Measurements from ENCODE around the gene RHBDD2. TPM values are rescaled to one million over a fixed set of nuclear protein-coding genes. Genes with fewer than 3 reads are reported as not detected.

RHBDD2 gene
- total and polyA plus RNA-seq, 2 experiments from 2014 or later = 28.1 to 62.2 TPM

GRCh38 chr7:75922966-75923603, 44.3 kb downstream of the RHBDD2 start:
- in situ Hi-C loops (cut with MboI) = no loop called here
- Histone ChIP-seq H3K27ac (no peak overlapping the region), H3K79me2 (ENCODE audit: insufficient read depth) (peaks cover 96% of the 10 kb centered on the region), H3K9me3 (ENCODE audit: low read depth) (no peaks in the 10 kb centered on the region), H3K4me3 (no peak overlapping the region), H3K27me3 (replicated peaks; ENCODE audit: insufficient read depth) (no peaks in the 10 kb centered on the region), H3K9me2 (ENCODE audit: insufficient read depth) (no peaks in the 10 kb centered on the region), H2AFZ (no peak overlapping the region), H3K4me1 (ENCODE audit: insufficient read depth) (no peaks in the 10 kb centered on the region), H3K4me2 (ENCODE audit: unreplicated experiment) (no peak overlapping the region), H4K20me1 (ENCODE audit: insufficient read depth) (no peaks in the 10 kb centered on the region), H3K36me3 (ENCODE audit: low read depth) (no peaks in the 10 kb centered on the region), H3K9ac (no peak overlapping the region), H3F3A (ENCODE audit: insufficient read depth) (no peaks in the 10 kb centered on the region)
- TF ChIP-seq EZH2phosphoT487 (IDR thresholded peaks at IDR 0.05; ENCODE audit: insufficient read depth, low read depth) (no peak), EZH2 (IDR thresholded peaks at IDR 0.05; ENCODE audit: insufficient read depth, poor library complexity, severe bottlenecking) (no peak)
- 90 to 91% methylated on average over 9 of the region's 9 CpGs for WGBS, 2 experiments (ENCODE audit: low coverage in 1 of 2, low lambda C conversion rate in 2 of 2, missing lambda C conversion rate in 2 of 2)
- no peak for DNase-seq

- TF ChIP-seq EZH2 (IDR thresholded peaks at IDR 0.05; ENCODE audit: insufficient read depth, poor library complexity, severe bottlenecking) = no peak
- no peak for TF ChIP-seq EZH2phosphoT487 (IDR thresholded peaks at IDR 0.05; ENCODE audit: insufficient read depth, low read depth)
- Histone ChIP-seq H3K4me3 (no peak overlapping the region), H3K4me1 (ENCODE audit: insufficient read depth) (no peaks in the 10 kb centered on the region), H3K27me3 (replicated peaks; ENCODE audit: insufficient read depth) (no peaks in the 10 kb centered on the region), H3K27ac (no peak overlapping the region), H3K9me3 (ENCODE audit: low read depth) (no peaks in the 10 kb centered on the region), H2AFZ (no peak overlapping the region), H3K4me2 (ENCODE audit: unreplicated experiment) (no peak overlapping the region), H3F3A (ENCODE audit: insufficient read depth) (no peaks in the 10 kb centered on the region), H3K9ac (no peak overlapping the region), H3K36me3 (ENCODE audit: low read depth) (no peaks in the 10 kb centered on the region), H3K79me2 (ENCODE audit: insufficient read depth) (peaks cover 91% of the 10 kb centered on the region), H3K9me2 (ENCODE audit: insufficient read depth) (no peaks in the 10 kb centered on the region), H4K20me1 (ENCODE audit: insufficient read depth) (no peaks in the 10 kb centered on the region)
- no peak for DNase-seq
- in situ Hi-C loops (cut with MboI) = no loop called here
- 93% methylated on average over 2 of the region's 2 CpGs for WGBS, 2 experiments (ENCODE audit: low coverage in 1 of 2, low lambda C conversion rate in 2 of 2, missing lambda C conversion rate in 2 of 2)
These were observed 45.4 kb downstream of the RHBDD2 start for GRCh38 chr7:75924256-75924655.

- no peaks in the 10 kb centered on the region for H4K20me1 ChIP-seq (ENCODE audit: insufficient read depth)
- peaks cover 90% of the 10 kb centered on the region for H3K79me2 ChIP-seq (ENCODE audit: insufficient read depth)
These were observed 46.1 kb downstream of the RHBDD2 start for GRCh38 chr7:75924889-75925288.

GRCh38 chr7:75925717-75926435, 47.0 kb downstream of the RHBDD2 start:
- no peaks in the 10 kb centered on the region for H3K27me3 ChIP-seq (replicated peaks; ENCODE audit: insufficient read depth)
- H2AFZ ChIP-seq = no peak overlapping the region
- no peak overlapping the region for H3K9ac ChIP-seq
- TF ChIP-seq EZH2 (IDR thresholded peaks at IDR 0.05; ENCODE audit: insufficient read depth, poor library complexity, severe bottlenecking) (no peak), EZH2phosphoT487 (IDR thresholded peaks at IDR 0.05; ENCODE audit: insufficient read depth, low read depth) (no peak)
- H3K9me3 ChIP-seq (ENCODE audit: low read depth) = no peaks in the 10 kb centered on the region
- H3K79me2 ChIP-seq (ENCODE audit: insufficient read depth) = peaks cover 87% of the 10 kb centered on the region
- H4K20me1 ChIP-seq (ENCODE audit: insufficient read depth) = no peaks in the 10 kb centered on the region
- no peak for DNase-seq
- no peak overlapping the region for H3K27ac ChIP-seq
- in situ Hi-C loops (cut with MboI) = no loop called here
- no peaks in the 10 kb centered on the region for H3F3A ChIP-seq (ENCODE audit: insufficient read depth)
- H3K4me3 ChIP-seq = no peak overlapping the region
- no peaks in the 10 kb centered on the region for H3K4me1 ChIP-seq (ENCODE audit: insufficient read depth)
- WGBS, 2 experiments (ENCODE audit: low coverage in 1 of 2, low lambda C conversion rate in 2 of 2, missing lambda C conversion rate in 2 of 2) = 64 to 69% methylated on average over 10 of the region's 10 CpGs
- no peaks in the 10 kb centered on the region for H3K9me2 ChIP-seq (ENCODE audit: insufficient read depth)
- no peak overlapping the region for H3K4me2 ChIP-seq (ENCODE audit: unreplicated experiment)
- H3K36me3 ChIP-seq (ENCODE audit: low read depth) = no peaks in the 10 kb centered on the region

More at GRCh38 chr7:75924889-75925288, 46.1 kb downstream of the RHBDD2 start:
- no peak overlapping the region for H3K9ac ChIP-seq
- H3K9me3 ChIP-seq (ENCODE audit: low read depth) = no peaks in the 10 kb centered on the region
- H3K27ac ChIP-seq = no peak overlapping the region
- in situ Hi-C loops (cut with MboI) = no loop called here
- H3K9me2 ChIP-seq (ENCODE audit: insufficient read depth) = no peaks in the 10 kb centered on the region
- no peaks in the 10 kb centered on the region for H3K36me3 ChIP-seq (ENCODE audit: low read depth)
- WGBS, 2 experiments (ENCODE audit: low coverage in 1 of 2, low lambda C conversion rate in 2 of 2, missing lambda C conversion rate in 2 of 2) = 100% methylated on average over 2 of the region's 2 CpGs
- DNase-seq = no peak
- H3K4me3 ChIP-seq = no peak overlapping the region
- H3K27me3 ChIP-seq (replicated peaks; ENCODE audit: insufficient read depth) = no peaks in the 10 kb centered on the region
- H3F3A ChIP-seq (ENCODE audit: insufficient read depth) = no peaks in the 10 kb centered on the region
- no peak overlapping the region for H3K4me2 ChIP-seq (ENCODE audit: unreplicated experiment)
- H3K4me1 ChIP-seq (ENCODE audit: insufficient read depth) = no peaks in the 10 kb centered on the region
- H2AFZ ChIP-seq = no peak overlapping the region
- TF ChIP-seq EZH2phosphoT487 (IDR thresholded peaks at IDR 0.05; ENCODE audit: insufficient read depth, low read depth) (no peak), EZH2 (IDR thresholded peaks at IDR 0.05; ENCODE audit: insufficient read depth, poor library complexity, severe bottlenecking) (no peak)

Measured in GM23248 (cell line).